Neural cell (in vitro differentiated cells): ENCODE results near the gene COX8A.

Experiments used
- CTCF ChIP-seq: fragments of 450-650 bp; IDR thresholded peaks from 2 replicates; pipeline ENCODE4 v1.5.1; 2014; ENCODE audit warnings: antibody characterized with exemption, mild to moderate bottlenecking, moderate library complexity; ENCODE audit not compliant: poor library complexity, severe bottlenecking
- EZH2 ChIP-seq: fragments of 200-600, 300-800 bp; shearing (Covaris generic), sonication (generic); IDR thresholded peaks from 2 replicates; pipeline ENCODE4 v1.6.1; 2014; ENCODE audit warnings: antibody characterized with exemption, low read length, borderline replicate concordance, mild to moderate bottlenecking; ENCODE audit not compliant: insufficient read depth, poor library complexity, severe bottlenecking
- RAD21 ChIP-seq: fragments of 450-650 bp; conservative IDR thresholded peaks from 2 replicates; pipeline ENCODE4 v1.6.1; 2014; ENCODE audit warnings: antibody characterized with exemption, mild to moderate bottlenecking, moderate library complexity

GRCh38 chr11:63931876-63932275 is 42.5 kb upstream of the COX8A start:
- TF ChIP-seq CTCF (no peak), EZH2 (no peak), RAD21 (no peak)
